PC-9 (cell line): ENCODE results near the gene ABCC2.

Source experiments
- EZH2 ChIP-seq: fragments of 200-600 bp; sonication (generic); IDR thresholded peaks from 2 replicates; pipeline ENCODE4 v1.8.0; 2017; ENCODE audit warnings: antibody characterized with exemption, low read depth
- TF ChIP-seq, protein P1 (sequence below): fragments of 200-600 bp; sonication (generic); conservative IDR thresholded peaks from 2 replicates; pipeline ENCODE4 v1.6.1; 2017; ENCODE audit warnings: mixed run types, antibody characterized with exemption, mild to moderate bottlenecking, moderate library complexity

DNA sequence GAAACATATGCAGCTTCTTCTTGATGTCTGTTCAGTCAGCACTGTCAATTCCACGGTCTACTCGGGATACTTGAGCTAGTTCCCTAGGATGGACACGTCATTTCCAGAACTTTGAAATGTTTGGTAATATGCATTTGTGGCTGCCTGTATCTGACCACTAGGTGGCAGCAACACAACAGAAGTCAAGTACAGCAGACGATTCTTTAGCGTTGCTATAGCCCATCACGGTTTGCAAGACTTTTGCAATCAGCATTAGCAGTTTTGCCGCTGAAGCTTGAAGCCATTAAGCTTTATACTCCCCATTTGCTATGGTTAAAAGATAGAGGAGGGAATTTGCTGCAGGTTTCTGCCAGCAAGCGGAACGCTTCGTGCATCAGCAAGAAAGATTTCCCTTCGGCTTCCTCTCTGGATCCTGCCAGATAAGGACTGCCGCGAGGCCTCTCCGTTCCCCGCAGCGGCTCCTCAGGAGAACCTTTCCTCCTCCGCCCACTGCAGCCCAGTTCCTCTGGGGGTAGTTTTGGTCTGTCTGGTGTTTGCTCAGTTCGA is 63.5 kb downstream of the ABCC2 start:
- TF ChIP-seq EZH2 = no peak
- TF ChIP-seq, protein P1, sequence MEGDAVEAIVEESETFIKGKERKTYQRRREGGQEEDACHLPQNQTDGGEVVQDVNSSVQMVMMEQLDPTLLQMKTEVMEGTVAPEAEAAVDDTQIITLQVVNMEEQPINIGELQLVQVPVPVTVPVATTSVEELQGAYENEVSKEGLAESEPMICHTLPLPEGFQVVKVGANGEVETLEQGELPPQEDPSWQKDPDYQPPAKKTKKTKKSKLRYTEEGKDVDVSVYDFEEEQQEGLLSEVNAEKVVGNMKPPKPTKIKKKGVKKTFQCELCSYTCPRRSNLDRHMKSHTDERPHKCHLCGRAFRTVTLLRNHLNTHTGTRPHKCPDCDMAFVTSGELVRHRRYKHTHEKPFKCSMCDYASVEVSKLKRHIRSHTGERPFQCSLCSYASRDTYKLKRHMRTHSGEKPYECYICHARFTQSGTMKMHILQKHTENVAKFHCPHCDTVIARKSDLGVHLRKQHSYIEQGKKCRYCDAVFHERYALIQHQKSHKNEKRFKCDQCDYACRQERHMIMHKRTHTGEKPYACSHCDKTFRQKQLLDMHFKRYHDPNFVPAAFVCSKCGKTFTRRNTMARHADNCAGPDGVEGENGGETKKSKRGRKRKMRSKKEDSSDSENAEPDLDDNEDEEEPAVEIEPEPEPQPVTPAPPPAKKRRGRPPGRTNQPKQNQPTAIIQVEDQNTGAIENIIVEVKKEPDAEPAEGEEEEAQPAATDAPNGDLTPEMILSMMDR = peak; percentile 88
